ENCODE data around the gene SOX6.

The SOX6 gene

GRCh38 chr11:16299884-16300782 lies 56.2 kb downstream of the SOX6 start:
- DNase-seq (ENCODE audit: low read depth in 1 of 2, low spot score in 1 of 2): no peak
- TF ChIP-seq JUND (IDR thresholded peaks at IDR 0.05; ENCODE audit: low read depth): no peak

GRCh38 chr11:16299390-16299789 lies 57.0 kb downstream of the SOX6 start:
- in situ Hi-C loops (cut with HindIII; ENCODE audit: low pct_unique_long_range_greater_than_20kb, low sequenced_read_pairs): no loop called here
- DNase-seq (ENCODE audit: low read depth in 1 of 2, low spot score in 1 of 2): no peak
- no peak for TF ChIP-seq JUND (IDR thresholded peaks at IDR 0.05; ENCODE audit: low read depth)

More at GRCh38 chr11:16299884-16300782, 56.2 kb downstream of the SOX6 start:
- in situ Hi-C loops (cut with HindIII; ENCODE audit: low pct_unique_long_range_greater_than_20kb, low sequenced_read_pairs): no loop called here

GRCh38 chr11:16297332-16297731 lies 59.0 kb downstream of the SOX6 start:
- DNase-seq (ENCODE audit: low read depth in 1 of 2, low spot score in 1 of 2): no peak
- in situ Hi-C loops (cut with HindIII; ENCODE audit: low pct_unique_long_range_greater_than_20kb, low sequenced_read_pairs): no loop called here
- TF ChIP-seq JUND (IDR thresholded peaks at IDR 0.05; ENCODE audit: low read depth): no peak

GRCh38 chr11:16296273-16296672 lies 60.1 kb downstream of the SOX6 start:
- TF ChIP-seq JUND (IDR thresholded peaks at IDR 0.05; ENCODE audit: low read depth): no peak

GRCh38 chr11:16295592-16295991 lies 60.8 kb downstream of the SOX6 start:
- DNase-seq (ENCODE audit: low read depth in 1 of 2, low spot score in 1 of 2): no peak
- no peak for TF ChIP-seq JUND (IDR thresholded peaks at IDR 0.05; ENCODE audit: low read depth)
- in situ Hi-C loops (cut with HindIII; ENCODE audit: low pct_unique_long_range_greater_than_20kb, low sequenced_read_pairs): no loop called here

More at GRCh38 chr11:16296273-16296672, 60.1 kb downstream of the SOX6 start:
- no peak for DNase-seq (ENCODE audit: low read depth in 1 of 2, low spot score in 1 of 2)
- in situ Hi-C loops (cut with HindIII; ENCODE audit: low pct_unique_long_range_greater_than_20kb, low sequenced_read_pairs): no loop called here

- no peak for DNase-seq (ENCODE audit: low read depth in 1 of 2, low spot score in 1 of 2)
- in situ Hi-C loops (cut with HindIII; ENCODE audit: low pct_unique_long_range_greater_than_20kb, low sequenced_read_pairs): no loop called here
- TF ChIP-seq JUND (IDR thresholded peaks at IDR 0.05; ENCODE audit: low read depth): no peak
These were observed 63.1 kb downstream of the SOX6 start for GRCh38 chr11:16293204-16293681.

- TF ChIP-seq JUND (IDR thresholded peaks at IDR 0.05; ENCODE audit: low read depth): no peak
- in situ Hi-C loops (cut with HindIII; ENCODE audit: low pct_unique_long_range_greater_than_20kb, low sequenced_read_pairs): no loop called here
- no peak for DNase-seq (ENCODE audit: low read depth in 1 of 2, low spot score in 1 of 2)
These were observed 64.0 kb downstream of the SOX6 start for GRCh38 chr11:16292167-16292859.

- no peak for DNase-seq (ENCODE audit: low read depth in 1 of 2, low spot score in 1 of 2)
- TF ChIP-seq JUND (IDR thresholded peaks at IDR 0.05; ENCODE audit: low read depth): no peak
- in situ Hi-C loops (cut with HindIII; ENCODE audit: low pct_unique_long_range_greater_than_20kb, low sequenced_read_pairs): no loop called here
These were observed 64.6 kb downstream of the SOX6 start for GRCh38 chr11:16291729-16292128.

GRCh38 chr11:16289541-16289940 lies 66.8 kb downstream of the SOX6 start:
- in situ Hi-C loops (cut with HindIII; ENCODE audit: low pct_unique_long_range_greater_than_20kb, low sequenced_read_pairs): no loop called here
- TF ChIP-seq JUND (IDR thresholded peaks at IDR 0.05; ENCODE audit: low read depth): no peak

GRCh38 chr11:16287630-16288280 lies 68.6 kb downstream of the SOX6 start:
- in situ Hi-C loops (cut with HindIII; ENCODE audit: low pct_unique_long_range_greater_than_20kb, low sequenced_read_pairs): no loop called here
- no peak for TF ChIP-seq JUND (IDR thresholded peaks at IDR 0.05; ENCODE audit: low read depth)
- no peak for DNase-seq (ENCODE audit: low read depth in 1 of 2, low spot score in 1 of 2)

More at GRCh38 chr11:16289541-16289940, 66.8 kb downstream of the SOX6 start:
- no peak for DNase-seq (ENCODE audit: low read depth in 1 of 2, low spot score in 1 of 2)

- no peak for TF ChIP-seq JUND (IDR thresholded peaks at IDR 0.05; ENCODE audit: low read depth)
- DNase-seq (ENCODE audit: low read depth in 1 of 2, low spot score in 1 of 2): no peak
- in situ Hi-C loops (cut with HindIII; ENCODE audit: low pct_unique_long_range_greater_than_20kb, low sequenced_read_pairs): no loop called here
These were observed 70.3 kb downstream of the SOX6 start for GRCh38 chr11:16286095-16286494.

- no peak for TF ChIP-seq JUND (IDR thresholded peaks at IDR 0.05; ENCODE audit: low read depth)
- in situ Hi-C loops (cut with HindIII; ENCODE audit: low pct_unique_long_range_greater_than_20kb, low sequenced_read_pairs): no loop called here
- DNase-seq (ENCODE audit: low read depth in 1 of 2, low spot score in 1 of 2): no peak
These were observed 76.1 kb downstream of the SOX6 start for GRCh38 chr11:16280256-16280682.

Data from T47D (cell line).